Thoracic aorta (tissue), 2 donors: Measurements from ENCODE around the gene GAN. TPM values are rescaled to one million over a fixed set of nuclear protein-coding genes. Genes with fewer than 3 reads are reported as not detected.

ENCODE experiments used
- ATAC-seq: fragments of 150-250 bp; one replicate; pipeline ENCODE4 v1.8.0; 2017; ENCODE audit warnings: low read depth; ENCODE audit not compliant: insufficient number of reproducible peaks, low FRiP score
- DNase-seq: peaks from one replicate; pipeline ENCODE4 v3.0.0-alpha.2; 2020; ENCODE audit warnings: low spot score
- H3K27ac ChIP-seq, 2 donors: fragments of 200-600 bp; sonication (generic); 1 replicate in 1 of 2; 2 replicates in 1 of 2; pipeline ENCODE4 v1.5.1; 2016; ENCODE audit warnings: mild to moderate bottlenecking in 2 of 2, moderate library complexity in 2 of 2
- H3K27me3 ChIP-seq: fragments of 200-600 bp; sonication (generic); replicated peaks from 2 replicates; pipeline ENCODE4 v1.6.0; 2016; ENCODE audit warnings: mild to moderate bottlenecking; ENCODE audit not compliant: insufficient read depth
- H3K36me3 ChIP-seq: fragments of 200-600 bp; sonication (generic); one replicate; pipeline ENCODE4 v1.5.1; 2016
- H3K4me1 ChIP-seq, 2 donors: fragments of 200-600 bp; sonication (generic); 1 replicate in 1 of 2; 2 replicates in 1 of 2; pipeline versions ENCODE4 v1.5.1 to v1.6.0; 2016; ENCODE audit warnings: low read depth in 2 of 2, mild to moderate bottlenecking in 1 of 2; ENCODE audit not compliant: control insufficient read depth in 1 of 2
- H3K4me3 ChIP-seq: fragments of 200-600 bp; sonication (generic); 2 replicates; pipeline ENCODE4 v1.5.1; 2016; ENCODE audit warnings: mild to moderate bottlenecking
- H3K9me3 ChIP-seq: fragments of 200-600 bp; sonication (generic); 2 replicates; pipeline ENCODE4 v1.5.1; 2016
- CTCF ChIP-seq: fragments of 200-600 bp; sonication (generic); IDR thresholded peaks from one replicate; pipeline ENCODE4 v1.5.1; 2019; ENCODE audit warnings: antibody characterized with exemption
- total RNA-seq, 2 donors: library from RNA; depleted of rRNA; stranded (reverse); fragments of >200 nt; gene quantifications; one replicate each; pipeline versions ENCODE4 v1.1.0 to v1.2.3, GENCODE V29; 2016

GAN gene
- total RNA-seq, 2 donors from 2014 or later = 7.4 to 10.1 TPM

GRCh38 chr16:81394966-81395655, 80.3 kb downstream of the GAN start:
- Histone ChIP-seq H3K9me3 (peaks cover 8% of the 10 kb centered on the region), H3K27me3 (no peaks in the 10 kb centered on the region), H3K4me1 (no peaks in the 10 kb centered on the region), H3K36me3 (no peaks in the 10 kb centered on the region), H3K27ac (no peak overlapping the region), H3K4me3 (no peak overlapping the region)
- TF ChIP-seq CTCF = no peak
- ATAC-seq = no peak
- DNase-seq = no peak

GRCh38 chr16:81397058-81397878, 82.5 kb downstream of the GAN start:
- no peaks in the 10 kb centered on the region for H3K4me1 ChIP-seq
- no peak overlapping the region for H3K4me3 ChIP-seq
- ATAC-seq (no peak), DNase-seq (no peak)
- peaks cover 10% of the 10 kb centered on the region for H3K9me3 ChIP-seq
- TF ChIP-seq CTCF = no peak
- H3K27ac ChIP-seq = no peak overlapping the region
- H3K27me3 ChIP-seq = no peaks in the 10 kb centered on the region
- no peaks in the 10 kb centered on the region for H3K36me3 ChIP-seq

DNA sequence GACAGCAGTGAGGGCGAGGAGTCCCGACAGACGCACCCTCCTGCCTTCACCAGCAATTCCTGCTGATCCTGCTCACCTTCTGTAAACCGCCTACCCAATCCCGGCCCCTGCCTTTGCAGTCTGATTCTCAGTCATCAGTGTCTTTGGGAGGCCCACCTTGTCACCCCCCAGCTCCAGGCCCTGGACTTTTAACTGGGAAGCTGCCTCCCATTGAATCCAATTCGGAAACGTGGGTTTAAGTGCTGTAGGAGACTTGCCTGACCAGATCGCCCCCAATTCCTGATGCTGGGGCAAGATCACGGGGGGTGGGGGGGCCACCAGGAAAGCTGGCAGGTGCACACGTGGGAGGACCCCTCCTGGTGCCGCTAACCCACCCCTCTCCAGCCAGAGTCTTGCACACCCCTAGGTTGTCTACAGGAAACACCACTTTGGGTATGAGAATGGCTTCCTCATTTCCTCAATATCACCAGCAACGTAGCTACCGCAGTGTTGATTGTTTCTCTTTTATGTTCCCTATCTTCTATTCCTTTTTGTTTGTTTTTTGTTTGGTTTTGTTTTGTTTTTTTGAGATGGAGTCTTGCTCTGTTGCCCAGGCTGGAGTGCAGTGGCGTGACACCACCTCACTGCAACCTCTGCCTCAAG, 83.2 kb downstream of the GAN start:
- Histone ChIP-seq H3K27ac (no peak overlapping the region), H3K36me3 (no peaks in the 10 kb centered on the region), H3K4me1 (no peaks in the 10 kb centered on the region), H3K9me3 (peaks cover 10% of the 10 kb centered on the region), H3K27me3 (no peaks in the 10 kb centered on the region), H3K4me3 (no peak overlapping the region)
- no peak for DNase-seq
- no peak for ATAC-seq
- no peak for TF ChIP-seq CTCF

DNA sequence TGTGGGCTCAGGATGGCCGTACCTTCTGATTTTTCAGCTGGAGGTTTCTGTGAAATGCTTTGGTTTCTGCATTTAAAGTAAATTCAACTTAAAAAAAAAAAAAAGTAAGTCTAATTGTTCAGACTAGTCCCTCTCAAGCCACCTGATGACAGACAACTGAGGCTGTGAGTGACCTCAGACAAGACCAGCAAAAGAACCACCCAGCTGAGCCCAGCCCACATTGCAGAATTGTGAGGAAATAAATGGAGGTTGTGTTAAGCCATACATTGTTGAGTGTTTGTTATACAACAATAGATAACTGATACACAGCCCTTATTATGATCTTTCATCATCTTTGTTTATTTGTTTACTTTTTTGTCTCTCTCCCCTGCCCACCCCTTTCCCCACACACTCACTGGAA, 85.1 kb downstream of the GAN start:
- H3K27me3 ChIP-seq = no peaks in the 10 kb centered on the region
- H3K9me3 ChIP-seq = peaks cover 10% of the 10 kb centered on the region
- no peak for ATAC-seq
- peaks cover 0 to 4% of the 10 kb centered on the region in 2 donors for H3K4me1 ChIP-seq
- no peak for DNase-seq
- H3K36me3 ChIP-seq = no peaks in the 10 kb centered on the region
- H3K4me3 ChIP-seq = no peak overlapping the region
- TF ChIP-seq CTCF = no peak
- H3K27ac ChIP-seq = no peak overlapping the region
